HCT116 (cell line): Measurements from ENCODE around the gene KLF2. TPM values are rescaled to one million over a fixed set of nuclear protein-coding genes. Genes with fewer than 3 reads are reported as not detected.

Experiments
- ATAC-seq: fragments of 200-7000 bp; cut with Tn5 transposase; 2 replicates; pipeline ENCODE4 v1.9.1; 2020; ENCODE audit warnings: mild to moderate bottlenecking, moderate library complexity
- BruUV-seq: library from RNA; stranded (reverse); fragments of 400-500 nt; replicated peaks from 2 replicates; lab custom pipeline; 2021; lab: Mats Ljungman, UMichigan
- CTCF ChIA-PET: fragments of 300-600 bp; sonication (Branson Sonifier 250); formaldehyde crosslinking; loops from one replicate; lab custom pipeline; 2021; ENCODE audit warnings: antibody characterized with exemption; lab: Charles Lee
- POLR2A ChIA-PET: fragments of 300-600, 350-600 bp; sonication (Branson Sonifier 250); formaldehyde crosslinking; loops from one replicate; lab custom pipeline; 2021; ENCODE audit warnings: antibody characterized with exemption; lab: Charles Lee
- RAD21 ChIA-PET, 2 experiments: fragments of 300-600 bp; sonication (Branson Sonifier 250); formaldehyde crosslinking; loops; one replicate each; lab custom pipeline; 2023; ENCODE audit warnings: low total read pairs in 2 of 2; ENCODE audit not compliant: uncharacterized antibody in 2 of 2, unreplicated experiment in 2 of 2, low non-redundant PET in 1 of 2; lab: Charles Lee
- DNase-seq: peaks from one replicate; pipeline ENCODE4 v3.0.0-alpha.2; 2010; ENCODE audit warnings: low read depth, low spot score
- H2AFZ ChIP-seq: fragments of 200-600 bp; shearing (Covaris generic), sonication (generic); 2 replicates; pipeline ENCODE4 v1.6.1; 2017; ENCODE audit warnings: low read depth, mixed run types, mixed read lengths, antibody characterized with exemption, low read length; ENCODE audit not compliant: poor library complexity, severe bottlenecking
- H3K27ac ChIP-seq: 2 replicates; pipeline ENCODE4 v1.5.1; 2012; ENCODE audit warnings: low read depth, low read length
- H3K27me3 ChIP-seq: fragments of 200-600 bp; sonication (generic); 2 replicates; pipeline ENCODE4 v1.6.1; 2016; ENCODE audit warnings: mixed run types, low read length, mixed read lengths; ENCODE audit not compliant: insufficient read depth
- H3K36me3 ChIP-seq, 2 experiments: fragments of 200-500 bp in 1 of 2; fragments of 200-600 bp in 1 of 2; sonication (Bioruptor generic) in 1 of 2; sonication (generic) in 1 of 2; 2 replicates each; pipeline versions ENCODE4 v1.5.1 to v1.6.1; 2014 to 2016; ENCODE audit warnings: low read length in 2 of 2, inconsistent platforms in 1 of 2, mixed read lengths in 1 of 2, mixed run types in 1 of 2; ENCODE audit not compliant: insufficient read depth in 2 of 2, control insufficient read depth in 1 of 2
- H3K4me1 ChIP-seq, 2 experiments: fragments of 200-600 bp in 1 of 2; sonication (generic) in 1 of 2; 2 replicates each; pipeline versions ENCODE4 v1.5.1 to v1.6.1; 2012 to 2017; ENCODE audit warnings: low read length in 2 of 2, inconsistent platforms in 1 of 2, mild to moderate bottlenecking in 1 of 2, mixed read lengths in 1 of 2, mixed run types in 1 of 2, moderate library complexity in 1 of 2; ENCODE audit not compliant: insufficient read depth in 2 of 2, control insufficient read depth in 1 of 2
- H3K4me2 ChIP-seq: fragments of 200-600 bp; sonication (generic); 2 replicates; pipeline ENCODE4 v1.6.1; 2017; ENCODE audit warnings: mixed run types, low read length, mixed read lengths
- H3K4me3 ChIP-seq, 2 experiments: fragments of 200-600 bp in 1 of 2; sonication (generic) in 1 of 2; replicated peaks in 1 of 2; 2 replicates each; pipeline ENCODE4 v1.5.1; 2011 to 2016; ENCODE audit warnings: low read length in 2 of 2, control low read depth in 1 of 2, low read depth in 1 of 2, mild to moderate bottlenecking in 1 of 2, mixed read lengths in 1 of 2, mixed run types in 1 of 2
- H3K79me2 ChIP-seq: fragments of 200-600 bp; sonication (generic); 2 replicates; pipeline ENCODE4 v1.6.1; 2017; ENCODE audit warnings: mild to moderate bottlenecking, mixed run types, low read length, moderate library complexity, mixed read lengths; ENCODE audit not compliant: insufficient read depth
- H3K9ac ChIP-seq: fragments of 200-600 bp; sonication (generic); 2 replicates; pipeline ENCODE4 v1.6.1; 2016; ENCODE audit warnings: low read length, mixed read lengths
- H3K9me2 ChIP-seq: fragments of 200-600 bp; sonication (generic), shearing (Covaris generic); 2 replicates; pipeline ENCODE4 v1.6.1; 2017; ENCODE audit warnings: mixed run types, mild to moderate bottlenecking, moderate library complexity; ENCODE audit not compliant: insufficient read depth
- H3K9me3 ChIP-seq, 2 experiments: fragments of 200-500 bp in 1 of 2; fragments of 200-600 bp in 1 of 2; sonication (Bioruptor generic) in 1 of 2; sonication (generic) in 1 of 2; 2 replicates each; pipeline ENCODE4 v1.6.1; 2014 to 2017; ENCODE audit warnings: low read length in 2 of 2, mixed read lengths in 2 of 2, inconsistent platforms in 1 of 2, low read depth in 1 of 2, mild to moderate bottlenecking in 1 of 2, mixed run types in 1 of 2, moderate library complexity in 1 of 2; ENCODE audit not compliant: control insufficient read depth in 1 of 2, insufficient read depth in 1 of 2
- H4K20me1 ChIP-seq: fragments of 200-600 bp; sonication (generic), shearing (Covaris generic); 2 replicates; pipeline ENCODE4 v1.6.1; 2017; ENCODE audit warnings: mixed run types, mild to moderate bottlenecking, moderate library complexity; ENCODE audit not compliant: insufficient read depth
- ATF3 ChIP-seq: IDR thresholded peaks from 2 replicates; pipeline ENCODE4 v1.6.1; 2012
- CEBPB ChIP-seq: IDR thresholded peaks from 2 replicates; pipeline ENCODE4 v1.6.1; 2012; ENCODE audit warnings: low read depth
- CTCF ChIP-seq, 3 experiments: fragments of 200-600 bp in 1 of 3; sonication (generic) in 1 of 3; IDR thresholded peaks in 2 of 3; conservative IDR thresholded peaks in 1 of 3; 2 replicates each; pipeline ENCODE4 v1.5.1; 2012 to 2017; ENCODE audit warnings: low read depth in 2 of 3, low read length in 2 of 3, antibody characterized with exemption in 1 of 3, borderline replicate concordance in 1 of 3, control low read depth in 1 of 3, mild to moderate bottlenecking in 1 of 3, mixed read lengths in 1 of 3, mixed run types in 1 of 3, moderate library complexity in 1 of 3; ENCODE audit not compliant: insufficient read depth in 1 of 3
- EGR1 ChIP-seq: IDR thresholded peaks from 2 replicates; pipeline ENCODE4 v1.6.1; 2012; ENCODE audit warnings: low read depth
- EZH2 ChIP-seq: fragments of 200-600 bp; sonication (generic); IDR thresholded peaks from 2 replicates; pipeline ENCODE4 v1.6.1; 2017; ENCODE audit warnings: antibody characterized with exemption, mixed run types
- EZH2phosphoT487 ChIP-seq: fragments of 200-600 bp; IDR thresholded peaks from 2 replicates; pipeline ENCODE4 v1.6.1; 2018; ENCODE audit warnings: antibody characterized with exemption, borderline replicate concordance
- FOSL1 ChIP-seq: IDR thresholded peaks from 2 replicates; pipeline ENCODE4 v1.6.1; 2012; ENCODE audit warnings: low read depth
- JUND ChIP-seq: IDR thresholded peaks from 2 replicates; pipeline ENCODE4 v1.6.1; 2012
- POLR2AphosphoS5 ChIP-seq: IDR thresholded peaks from 2 replicates; pipeline ENCODE4 v1.6.1; 2011; ENCODE audit warnings: mild to moderate bottlenecking, low read depth, low read length, moderate library complexity
- RAD21 ChIP-seq: IDR thresholded peaks from 2 replicates; pipeline ENCODE4 v1.6.1; 2012; ENCODE audit warnings: low read depth, mild to moderate bottlenecking
- SP1 ChIP-seq: IDR thresholded peaks from 2 replicates; pipeline ENCODE4 v1.6.1; 2012; ENCODE audit warnings: low read depth
- SRF ChIP-seq: IDR thresholded peaks from 2 replicates; pipeline ENCODE4 v1.6.1; 2012; ENCODE audit warnings: low read depth
- TCF7L2 ChIP-seq: IDR thresholded peaks from 2 replicates; pipeline ENCODE4 v1.7.0; 2011; ENCODE audit warnings: borderline replicate concordance, inconsistent platforms; ENCODE audit not compliant: insufficient read depth, insufficient read length; ENCODE audit errors: extremely low read depth
- YY1 ChIP-seq: IDR thresholded peaks from 2 replicates; pipeline ENCODE4 v1.6.1; 2011; ENCODE audit warnings: low read length, low read depth, moderate library complexity, mild to moderate bottlenecking; ENCODE audit not compliant: insufficient replicate concordance; ENCODE audit errors: extremely low read depth
- ZBTB33 ChIP-seq: IDR thresholded peaks from 2 replicates; pipeline ENCODE4 v1.6.1; 2011; ENCODE audit warnings: mild to moderate bottlenecking, low read length, moderate library complexity; ENCODE audit not compliant: insufficient replicate concordance; ENCODE audit errors: extremely low read depth
- ZFX ChIP-seq: fragments of 450-650 bp; IDR thresholded peaks from 2 replicates; pipeline ENCODE4 v1.6.1; 2017
- intact Hi-C: fragments of 100-400 bp; cut with micrococcal nuclease; formaldehyde crosslinking; loops from 2 replicates; pipeline ENCODE4 v1.10.0; 2022
- total RNA-seq: library from RNA; stranded (reverse); gene quantifications from one replicate; pipeline ENCODE4 v1.2.1, GENCODE V29; 2021; ENCODE audit not compliant: unreplicated experiment
- TF ChIP-seq, protein P1 (sequence below): IDR thresholded peaks from 2 replicates; pipeline ENCODE4 v1.6.1; 2012
- TF ChIP-seq, protein P2 (sequence below): IDR thresholded peaks from 2 replicates; pipeline ENCODE4 v1.6.1; 2012; ENCODE audit warnings: low read depth

KLF2 gene
- total RNA-seq, 1 experiment from 2014 or later: 39.4 TPM

GRCh38 chr19:16293118-16294091, 31.2 kb upstream of the KLF2 start:
- no peaks in the 10 kb centered on the region for H3K9me3 ChIP-seq
- no peaks in the 10 kb centered on the region for H3K9me2 ChIP-seq
- H3K4me3 ChIP-seq: no peak overlapping the region
- no peak overlapping the region for H3K4me2 ChIP-seq
- no peaks in the 10 kb centered on the region for H3K79me2 ChIP-seq
- intact Hi-C loops: no loop called here
- H3K4me1 ChIP-seq: peaks cover 21 to 31% of the 10 kb centered on the region in 2 experiments
- no peak overlapping the region for H3K9ac ChIP-seq
- ChIA-PET RAD21 (no interaction called here), CTCF (no interaction called here), POLR2A (interaction anchor here (2.6 kb wide), 1 partner anchor 31 kb away, joined by 10 read pairs; the partner anchor contains the start of gene KLF2)
- DNase-seq: no peak
- BruUV-seq: no TSS peak
- H3K27ac ChIP-seq: no peak overlapping the region
- H2AFZ ChIP-seq: peak overlapping the region; percentile 2
- no peaks in the 10 kb centered on the region for H3K36me3 ChIP-seq
- H3K27me3 ChIP-seq: no peaks in the 10 kb centered on the region
- ATAC-seq: no peak
- no peaks in the 10 kb centered on the region for H4K20me1 ChIP-seq
- TF ChIP-seq RAD21 (no peak), EZH2phosphoT487 (no peak), EZH2 (no peak), TCF7L2 (no peak), CEBPB (no peak), SP1 (no peak), SRF (no peak), ZBTB33 (no peak), EGR1 (no peak), YY1 (no peak), ZFX (no peak), FOSL1 (no peak), POLR2AphosphoS5 (no peak), ATF3 (no peak), JUND (no peak), CTCF (IDR thresholded peaks at IDR 0.05 in 2 of 3, conservative IDR thresholded peaks at IDR 0.05 in 1 of 3; ENCODE audit: borderline replicate concordance in 1 of 3, insufficient read depth in 1 of 3, low read depth in 2 of 3, low read length in 2 of 3) (no peak)
- TF ChIP-seq, protein P1, sequence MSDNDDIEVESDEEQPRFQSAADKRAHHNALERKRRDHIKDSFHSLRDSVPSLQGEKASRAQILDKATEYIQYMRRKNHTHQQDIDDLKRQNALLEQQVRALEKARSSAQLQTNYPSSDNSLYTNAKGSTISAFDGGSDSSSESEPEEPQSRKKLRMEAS: no peak
- TF ChIP-seq, protein P2, sequence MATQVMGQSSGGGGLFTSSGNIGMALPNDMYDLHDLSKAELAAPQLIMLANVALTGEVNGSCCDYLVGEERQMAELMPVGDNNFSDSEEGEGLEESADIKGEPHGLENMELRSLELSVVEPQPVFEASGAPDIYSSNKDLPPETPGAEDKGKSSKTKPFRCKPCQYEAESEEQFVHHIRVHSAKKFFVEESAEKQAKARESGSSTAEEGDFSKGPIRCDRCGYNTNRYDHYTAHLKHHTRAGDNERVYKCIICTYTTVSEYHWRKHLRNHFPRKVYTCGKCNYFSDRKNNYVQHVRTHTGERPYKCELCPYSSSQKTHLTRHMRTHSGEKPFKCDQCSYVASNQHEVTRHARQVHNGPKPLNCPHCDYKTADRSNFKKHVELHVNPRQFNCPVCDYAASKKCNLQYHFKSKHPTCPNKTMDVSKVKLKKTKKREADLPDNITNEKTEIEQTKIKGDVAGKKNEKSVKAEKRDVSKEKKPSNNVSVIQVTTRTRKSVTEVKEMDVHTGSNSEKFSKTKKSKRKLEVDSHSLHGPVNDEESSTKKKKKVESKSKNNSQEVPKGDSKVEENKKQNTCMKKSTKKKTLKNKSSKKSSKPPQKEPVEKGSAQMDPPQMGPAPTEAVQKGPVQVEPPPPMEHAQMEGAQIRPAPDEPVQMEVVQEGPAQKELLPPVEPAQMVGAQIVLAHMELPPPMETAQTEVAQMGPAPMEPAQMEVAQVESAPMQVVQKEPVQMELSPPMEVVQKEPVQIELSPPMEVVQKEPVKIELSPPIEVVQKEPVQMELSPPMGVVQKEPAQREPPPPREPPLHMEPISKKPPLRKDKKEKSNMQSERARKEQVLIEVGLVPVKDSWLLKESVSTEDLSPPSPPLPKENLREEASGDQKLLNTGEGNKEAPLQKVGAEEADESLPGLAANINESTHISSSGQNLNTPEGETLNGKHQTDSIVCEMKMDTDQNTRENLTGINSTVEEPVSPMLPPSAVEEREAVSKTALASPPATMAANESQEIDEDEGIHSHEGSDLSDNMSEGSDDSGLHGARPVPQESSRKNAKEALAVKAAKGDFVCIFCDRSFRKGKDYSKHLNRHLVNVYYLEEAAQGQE: no peak
